ENCODE data around the gene PEAK1. TPM values are rescaled to one million over a fixed set of nuclear protein-coding genes. Genes with fewer than 3 reads are reported as not detected.
"Not testable (repeated sequence)": the region's sequence is repeated elsewhere in the genome, so short reads cannot be mapped to it uniquely, and the experiment has no call there.

PEAK1 gene
- total RNA-seq, 1 donor from 2014 or later = 71.8 TPM

DNA sequence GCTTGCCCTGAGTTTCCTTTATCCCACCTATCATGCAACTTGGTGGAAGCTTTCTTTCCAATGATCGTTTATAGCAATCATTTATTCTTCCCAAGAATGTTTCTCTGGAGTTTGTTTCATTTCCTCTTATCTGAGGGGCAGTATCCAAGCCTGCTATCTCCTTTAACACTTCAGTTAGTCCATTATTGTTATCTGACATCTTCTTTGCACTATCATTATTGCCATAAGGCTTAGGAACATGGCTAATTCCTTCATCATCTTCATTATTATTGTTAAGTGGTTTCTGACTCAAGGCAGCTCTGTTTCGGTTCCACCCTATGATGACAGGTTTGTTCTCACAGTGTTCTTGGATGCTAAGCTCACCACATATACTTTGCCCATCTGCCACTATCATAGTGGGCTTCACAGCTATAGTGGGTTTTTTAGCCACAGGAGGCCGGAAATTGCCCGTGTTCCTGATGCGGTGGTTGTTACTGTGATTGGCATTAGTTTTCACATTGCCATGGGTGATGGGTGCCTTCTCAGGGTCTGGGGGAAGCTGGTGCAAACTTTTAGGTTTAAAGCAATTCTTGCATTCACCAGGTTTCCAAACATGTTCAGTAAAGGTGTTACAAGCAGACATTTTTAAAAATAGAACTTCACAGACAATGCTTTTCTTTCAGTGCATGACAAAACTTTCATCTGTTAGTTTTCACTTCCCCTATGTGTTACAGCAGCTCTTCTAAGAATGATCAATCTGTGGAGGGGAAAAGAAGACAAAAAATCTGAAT, 238.4 kb downstream of the PEAK1 start:
- DNase-seq (ENCODE audit: low read depth in 2 of 2) = no peak

- DNase-seq (ENCODE audit: low read depth in 2 of 2) = no peak
Observed at GRCh38 chr15:77180757-77181156, 239.1 kb downstream of the PEAK1 start.

- DNase-seq (ENCODE audit: low read depth in 2 of 2) = no peak
Observed at GRCh38 chr15:77180270-77180669, 239.6 kb downstream of the PEAK1 start.

- no peak for DNase-seq (ENCODE audit: low read depth in 2 of 2)
Observed at GRCh38 chr15:77179541-77179998, 240.3 kb downstream of the PEAK1 start.

DNA sequence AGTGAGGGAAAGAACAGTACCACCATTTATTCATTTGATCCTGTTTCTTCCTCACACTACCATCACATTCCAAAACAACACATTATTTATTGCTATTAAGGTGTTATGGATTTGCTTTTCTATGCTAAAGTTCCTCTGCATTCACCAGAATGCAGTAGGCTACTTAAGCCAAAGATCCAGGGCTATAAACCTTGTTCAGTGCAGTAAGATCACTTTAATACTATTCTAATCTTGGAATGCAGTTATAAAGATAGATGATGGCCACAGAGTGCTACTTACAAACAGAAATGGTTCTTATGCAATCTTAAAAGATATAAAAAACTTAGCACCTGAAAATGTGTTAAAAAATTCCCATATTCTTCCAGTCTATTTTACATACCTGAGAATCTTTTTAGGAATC, 241.5 kb downstream of the PEAK1 start:
- no peak for DNase-seq (ENCODE audit: low read depth in 2 of 2)

DNA sequence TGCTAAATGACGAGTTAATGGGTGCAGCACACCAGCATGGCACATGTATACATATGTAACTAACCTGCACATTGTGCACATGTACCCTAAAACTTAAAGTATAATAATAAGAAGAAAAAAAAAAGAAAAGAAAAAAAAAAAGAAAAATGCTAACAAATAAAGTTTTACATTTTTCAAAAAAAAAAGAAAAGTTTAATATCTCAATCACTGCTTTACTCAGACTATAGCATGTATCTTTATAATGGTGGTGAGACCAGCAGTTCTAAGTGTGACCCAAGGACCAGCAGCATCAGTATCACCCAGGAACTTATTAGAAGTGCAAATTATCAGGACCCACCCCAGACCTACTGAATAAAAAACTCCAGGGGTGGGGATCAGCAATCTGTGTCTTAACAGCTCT, 243.8 kb downstream of the PEAK1 start:
- DNase-seq (ENCODE audit: low read depth in 2 of 2) = not testable (repeated sequence)

GRCh38 chr15:77173487-77173886, 246.4 kb downstream of the PEAK1 start:
- no peak for DNase-seq (ENCODE audit: low read depth in 2 of 2)

DNA sequence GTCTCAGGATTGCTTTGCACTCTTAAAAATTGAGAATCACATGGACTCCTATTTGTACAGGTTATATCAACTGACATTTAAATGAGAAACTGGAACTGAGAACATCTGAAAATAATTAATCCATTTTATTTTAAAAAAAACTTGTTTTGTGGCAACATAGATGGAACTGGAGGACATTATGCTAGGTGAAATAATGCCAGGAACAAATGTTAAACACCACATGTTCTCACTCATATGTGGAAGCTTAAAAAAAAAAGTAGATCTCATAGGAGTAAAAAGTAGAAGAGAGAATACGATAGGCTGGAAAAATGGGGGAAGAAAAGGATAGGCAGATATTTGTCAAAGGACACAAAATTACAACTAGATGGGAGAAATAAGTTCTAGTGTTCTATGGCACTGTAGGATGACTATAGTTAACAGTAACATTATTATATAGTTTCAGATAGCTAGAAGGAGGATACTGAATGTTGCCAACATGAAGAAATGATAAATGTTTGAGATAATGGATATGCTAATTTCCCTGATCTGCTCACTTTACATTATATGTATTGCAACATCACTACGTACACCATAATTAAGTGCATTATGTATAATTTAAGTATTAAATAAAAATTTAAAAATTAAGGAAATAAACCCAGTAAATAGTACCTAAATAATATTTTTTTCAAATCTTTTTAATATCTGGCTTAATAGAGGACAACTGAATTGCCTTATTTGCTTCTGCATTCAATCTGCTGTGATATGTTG, 248.5 kb downstream of the PEAK1 start:
- DNase-seq (ENCODE audit: low read depth in 2 of 2) = no peak

DNA sequence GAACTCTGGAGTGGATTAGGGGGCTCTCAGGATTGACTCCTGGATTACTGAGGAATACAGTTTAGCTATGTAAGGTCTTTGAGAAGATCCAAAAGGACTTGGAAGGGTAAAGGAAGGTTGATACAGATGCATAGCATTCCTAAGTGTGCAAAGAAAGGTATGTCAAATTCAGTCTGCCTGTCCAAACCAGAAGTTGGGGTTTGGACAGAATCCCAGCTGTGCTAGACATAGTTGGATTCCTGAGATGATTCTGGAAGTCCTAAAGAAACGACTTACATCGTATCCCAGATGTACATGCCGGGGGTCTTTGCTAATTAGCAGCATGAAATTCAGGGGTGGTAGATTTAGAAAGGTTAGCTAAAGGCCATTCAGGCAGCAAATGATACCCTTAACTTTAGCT, 251.3 kb downstream of the PEAK1 start:
- no peak for DNase-seq (ENCODE audit: low read depth in 2 of 2)

- DNase-seq (ENCODE audit: low read depth in 2 of 2) = no peak
Observed at GRCh38 chr15:77168141-77168540, 251.8 kb downstream of the PEAK1 start.

- no peak for DNase-seq (ENCODE audit: low read depth in 2 of 2)
Observed at GRCh38 chr15:77167406-77167805, 252.5 kb downstream of the PEAK1 start.

DNA sequence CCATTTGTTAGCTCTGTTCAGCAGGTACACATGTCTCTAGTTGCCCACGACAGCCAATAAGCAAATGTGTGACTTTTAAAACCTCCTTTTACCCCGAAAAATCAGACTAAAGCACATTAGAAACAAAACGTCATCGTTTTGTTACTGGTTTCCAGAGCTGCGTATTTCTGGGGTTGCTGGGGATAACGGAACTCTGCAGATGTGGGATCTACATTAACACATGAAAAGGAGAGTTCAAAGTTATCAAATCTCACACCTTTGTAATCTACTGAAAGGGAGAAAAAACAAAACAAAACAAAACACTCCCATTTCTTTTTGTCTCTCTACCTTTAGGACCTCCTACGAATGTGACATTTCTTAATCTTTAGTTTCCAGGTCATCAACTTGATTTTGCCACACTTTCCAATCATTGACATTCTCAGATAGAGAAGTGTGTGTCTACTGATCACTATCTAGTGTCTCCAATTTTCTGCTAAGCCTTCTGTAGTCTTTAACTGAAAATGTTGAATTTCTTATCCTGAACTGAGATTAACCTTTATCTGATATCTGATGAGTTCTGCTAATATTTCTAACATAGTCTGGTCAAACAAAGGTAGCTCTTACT, 256.0 kb downstream of the PEAK1 start:
- DNase-seq (ENCODE audit: low read depth in 2 of 2) = no peak

DNA sequence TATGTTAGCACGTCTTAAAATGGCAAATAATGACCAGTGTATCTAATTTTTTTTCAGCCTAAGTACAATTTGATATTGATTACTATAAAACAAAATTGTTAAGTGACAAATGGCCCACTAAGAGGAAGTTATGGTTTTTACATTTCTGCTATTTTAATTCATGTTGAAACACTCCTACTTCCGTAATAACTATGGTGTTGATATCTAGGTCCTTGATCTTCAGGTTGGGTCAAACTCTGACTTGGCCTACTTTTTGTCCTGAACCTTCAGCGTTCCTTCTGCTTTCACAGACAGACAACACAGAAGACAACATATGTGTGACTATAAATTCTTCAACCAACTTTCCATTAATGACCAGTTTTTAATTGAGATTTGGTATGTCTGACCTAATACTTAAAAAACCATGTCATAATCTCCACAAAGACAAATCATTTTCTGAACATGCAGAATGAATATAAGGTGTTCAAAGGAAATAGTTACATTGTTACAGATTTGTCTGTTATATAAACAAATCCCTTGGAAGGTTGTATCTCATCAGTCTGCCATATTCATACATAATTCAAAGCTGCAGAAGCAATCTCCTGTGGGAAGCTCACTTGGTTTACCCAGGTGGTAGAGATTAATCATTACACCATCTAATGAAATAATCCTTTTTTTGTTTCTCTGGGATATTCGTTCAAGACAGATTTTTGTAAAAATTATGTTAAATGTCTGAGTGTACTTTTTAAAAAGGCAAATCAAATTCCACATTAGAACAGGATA, 256.9 kb downstream of the PEAK1 start:
- DNase-seq (ENCODE audit: low read depth in 2 of 2) = no peak

GRCh38 chr15:77160562-77161478, 259.1 kb downstream of the PEAK1 start:
- peak in 1 of 2 donors; percentile 60 for DNase-seq (ENCODE audit: low read depth in 2 of 2)

GRCh38 chr15:77156000-77156399, 263.9 kb downstream of the PEAK1 start:
- DNase-seq (ENCODE audit: low read depth in 2 of 2) = not testable (repeated sequence)

GRCh38 chr15:77148191-77148590, 271.7 kb downstream of the PEAK1 start:
- no peak for DNase-seq (ENCODE audit: low read depth in 2 of 2)

- DNase-seq (ENCODE audit: low read depth in 2 of 2) = no peak
Observed at GRCh38 chr15:77145370-77145769, 274.5 kb downstream of the PEAK1 start.

- DNase-seq (ENCODE audit: low read depth in 2 of 2) = peak in 1 of 2 donors; percentile 52
Observed at GRCh38 chr15:77144492-77145070, 275.3 kb downstream of the PEAK1 start.

DNA sequence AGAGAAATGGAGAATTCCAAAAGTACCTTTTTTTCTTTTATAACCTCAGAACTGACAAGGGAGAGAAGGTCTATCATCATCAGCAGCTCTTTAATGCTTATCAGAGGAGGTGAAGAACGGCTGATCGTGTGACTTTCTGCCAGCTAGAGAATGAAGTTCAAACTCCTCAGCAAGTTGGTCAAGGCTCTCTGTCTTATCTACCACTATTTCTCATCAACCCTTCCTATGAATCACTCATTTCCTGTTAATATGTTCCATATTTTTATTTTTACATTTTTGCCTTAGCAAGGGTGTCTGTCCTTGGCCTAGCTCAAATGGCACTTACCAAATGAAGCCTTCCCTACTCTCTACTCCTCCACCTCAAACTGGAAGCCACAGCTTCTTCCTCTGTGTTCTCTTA, 275.9 kb downstream of the PEAK1 start:
- DNase-seq (ENCODE audit: low read depth in 2 of 2) = peak; percentile 10 to 64

DNA sequence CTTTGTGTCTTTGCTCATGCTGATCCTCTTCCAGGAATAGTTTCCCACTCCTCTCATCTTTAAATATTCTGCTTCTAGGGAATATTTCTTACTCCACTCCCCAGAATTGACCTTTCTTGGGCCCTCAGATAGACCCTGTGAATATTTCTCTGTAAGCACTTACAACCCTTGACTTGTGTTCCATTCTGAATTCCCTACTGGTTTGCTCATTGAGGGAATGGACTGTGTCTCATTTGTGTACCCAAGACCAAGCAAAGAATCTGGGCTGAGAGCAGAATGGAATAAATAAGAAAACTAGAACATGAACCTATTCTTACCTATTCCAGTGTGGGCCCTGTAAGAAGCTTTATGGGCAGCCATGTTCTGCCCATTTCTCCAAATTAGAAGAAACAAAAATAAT, 276.3 kb downstream of the PEAK1 start:
- DNase-seq (ENCODE audit: low read depth in 2 of 2) = no peak

Measured in lung microvascular endothelial cell (primary cell).